IPS-18c (cell line): ENCODE measurements around the gene TELO2.
"Not testable (repeated sequence)": the region's sequence is repeated elsewhere in the genome, so short reads cannot be mapped to it uniquely, and the experiment has no call there.

Source experiments
- H3K4me3 ChIP-seq: 2 replicates; pipeline ENCODE4 v1.7.0; 2013; ENCODE audit warnings: low read depth, mild to moderate bottlenecking, low read length, moderate library complexity; ENCODE audit not compliant: insufficient read depth
- H3K9me3 ChIP-seq: one replicate; pipeline ENCODE4 v1.6.1; 2013; ENCODE audit warnings: mild to moderate bottlenecking, low read length, moderate library complexity; ENCODE audit not compliant: control insufficient read depth, insufficient read depth

The TELO2 gene

GRCh38 chr16:1470481-1471251 lies 22.5 kb upstream of the TELO2 start:
- H3K4me3 ChIP-seq, result no peak overlapping the region
- H3K9me3 ChIP-seq, result no peaks in the 10 kb centered on the region

- H3K9me3 ChIP-seq, result no peaks in the 10 kb centered on the region
- no peak overlapping the region for H3K4me3 ChIP-seq
Observed at GRCh38 chr16:1471569-1472194, 21.5 kb upstream of the TELO2 start.

GRCh38 chr16:1472974-1473373 lies 20.2 kb upstream of the TELO2 start:
- Histone ChIP-seq H3K4me3 (no peak overlapping the region), H3K9me3 (no peaks in the 10 kb centered on the region)

- Histone ChIP-seq H3K4me3 (peak overlapping the region; percentile 77), H3K9me3 (no peaks in the 10 kb centered on the region)
Observed at GRCh38 chr16:1474082-1474795, 18.9 kb upstream of the TELO2 start.

DNA sequence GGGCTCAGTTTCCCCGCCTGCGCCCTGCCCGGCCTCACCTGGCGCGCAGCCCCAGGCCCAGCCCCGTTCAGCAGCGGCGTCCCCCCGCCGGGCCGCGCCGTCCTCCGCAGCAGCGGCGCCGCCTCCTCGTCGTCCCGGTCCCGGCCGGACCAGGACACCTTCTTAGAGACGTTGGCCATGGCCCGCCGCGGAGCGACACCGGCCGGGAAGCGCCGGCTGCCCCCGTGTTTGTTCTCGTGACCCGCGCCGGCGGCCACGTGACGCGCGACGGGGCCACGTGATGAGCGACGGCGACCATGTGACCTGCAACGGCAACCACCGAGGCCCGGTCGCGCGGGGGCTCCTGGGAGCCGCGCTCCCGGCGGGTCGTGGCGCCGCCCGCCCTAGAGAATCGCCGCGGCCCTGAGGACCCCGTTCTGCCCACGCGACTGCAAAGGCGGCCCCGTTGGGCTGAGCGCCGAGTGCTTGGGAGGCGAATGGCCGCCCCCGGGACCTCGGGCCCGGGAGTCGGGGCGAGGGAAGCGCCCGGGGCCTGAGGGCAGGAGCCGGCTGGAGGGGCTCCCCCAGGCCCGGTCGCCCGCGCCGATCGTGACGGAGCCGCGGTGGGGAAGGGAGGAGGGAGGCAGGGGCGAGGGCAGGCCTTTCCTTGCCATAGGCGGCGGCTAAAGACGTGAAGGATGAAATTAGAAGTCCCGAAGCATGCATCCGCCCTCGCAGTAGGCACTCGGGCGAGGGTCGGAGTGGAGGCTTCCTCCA lies 18.2 kb upstream of the TELO2 start, which contains the start of gene CLCN7:
TSS of gene CLCN7 (minus strand) at position 233 of the 756 bp plus-strand sequence. CDS start at position 179, 54 bp downstream.
- no peaks in the 10 kb centered on the region for H3K9me3 ChIP-seq
- H3K4me3 ChIP-seq, result peak within 1 kb of the TSS; percentile 77

GRCh38 chr16:1475552-1476114 lies 17.5 kb upstream of the TELO2 start:
- H3K9me3 ChIP-seq, result no peaks in the 10 kb centered on the region
- peak overlapping the region; percentile 77 for H3K4me3 ChIP-seq

DNA sequence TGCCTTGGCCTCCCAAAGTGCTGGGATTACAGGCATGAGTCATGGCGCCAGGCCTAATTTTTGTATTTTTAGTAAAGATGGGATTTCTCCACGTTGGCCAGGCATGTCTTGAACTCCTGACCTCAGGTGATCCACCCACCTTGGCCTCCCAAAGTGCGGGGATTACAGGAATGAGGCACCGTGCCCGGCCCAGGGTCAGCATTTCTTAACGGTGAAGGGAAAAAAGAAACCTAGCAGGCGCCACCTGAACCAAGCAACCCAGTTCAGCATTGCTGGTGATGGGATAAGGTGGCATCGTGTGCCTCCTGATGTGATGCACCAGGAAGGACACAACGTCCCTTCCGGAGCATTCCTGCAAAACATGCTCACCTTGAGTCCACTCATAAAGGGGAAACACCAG lies 16.1 kb upstream of the TELO2 start:
- Histone ChIP-seq H3K4me3 (no peak overlapping the region), H3K9me3 (no peaks in the 10 kb centered on the region)

DNA sequence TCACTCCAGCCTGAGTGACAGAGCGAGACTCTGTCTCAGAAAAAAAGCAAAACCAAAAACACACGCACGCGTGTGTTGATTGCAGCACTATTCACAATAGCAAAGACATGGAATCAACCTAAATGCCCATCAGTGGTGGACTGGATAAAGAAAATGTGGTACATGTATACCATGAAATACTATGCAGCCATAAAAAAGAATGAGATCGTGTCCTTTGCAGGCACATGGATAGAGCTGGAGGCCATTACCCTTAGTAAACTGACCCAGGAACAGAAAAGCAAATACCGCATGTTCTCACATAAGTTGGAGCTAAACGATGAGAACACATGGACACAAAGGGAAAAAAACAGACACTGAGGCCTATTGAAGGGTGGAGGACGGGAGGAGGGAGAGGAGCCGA lies 14.2 kb upstream of the TELO2 start:
- H3K4me3 ChIP-seq, H3K9me3 ChIP-seq: not testable (repeated sequence)

DNA sequence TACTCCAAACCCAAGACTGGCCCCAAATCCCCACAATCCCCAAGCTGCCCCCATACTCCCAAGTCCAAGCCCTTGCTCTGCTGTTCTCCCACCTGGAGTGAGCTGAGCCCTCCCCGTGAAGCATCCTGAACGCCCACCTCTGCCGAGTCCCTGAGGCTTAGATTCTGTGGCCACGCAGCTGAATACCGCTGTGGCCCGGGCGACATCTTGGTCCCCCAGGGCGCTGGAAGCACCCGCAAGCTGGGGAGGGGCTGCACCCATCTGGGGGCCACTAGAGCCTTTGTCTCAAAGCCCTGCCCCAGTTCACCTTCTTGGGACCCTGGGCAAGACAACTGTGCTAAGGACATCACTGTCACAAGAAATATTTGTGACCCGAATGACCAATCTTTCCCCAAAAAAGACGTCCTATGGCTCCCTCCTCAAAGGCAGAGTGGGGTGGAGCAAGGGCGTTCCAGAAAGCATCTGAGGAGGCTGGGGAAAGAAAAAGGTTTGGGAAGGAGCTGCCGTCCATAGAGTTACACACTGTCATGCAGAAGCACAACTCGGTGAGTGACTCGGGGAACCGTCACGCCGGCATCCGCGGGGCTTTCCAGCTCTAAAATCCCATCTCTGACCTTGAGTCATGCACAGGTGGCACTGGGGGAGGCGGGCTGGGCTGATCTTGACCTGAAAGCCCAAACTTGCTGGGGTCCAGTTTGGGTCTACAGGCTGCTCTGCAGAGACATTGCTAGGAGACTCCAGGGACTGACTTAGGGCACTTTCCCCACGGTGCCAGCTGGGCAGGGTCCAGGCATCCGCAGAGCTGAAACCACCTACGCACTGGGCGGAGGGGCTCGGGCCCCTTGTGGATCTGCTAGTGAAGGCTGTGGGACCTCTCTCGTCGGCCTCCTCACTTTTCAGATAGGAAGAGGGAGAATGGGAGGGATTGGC lies 11.0 kb upstream of the TELO2 start:
- H3K4me3 ChIP-seq, result no peak overlapping the region
- H3K9me3 ChIP-seq, result peaks cover 2% of the 10 kb centered on the region

DNA sequence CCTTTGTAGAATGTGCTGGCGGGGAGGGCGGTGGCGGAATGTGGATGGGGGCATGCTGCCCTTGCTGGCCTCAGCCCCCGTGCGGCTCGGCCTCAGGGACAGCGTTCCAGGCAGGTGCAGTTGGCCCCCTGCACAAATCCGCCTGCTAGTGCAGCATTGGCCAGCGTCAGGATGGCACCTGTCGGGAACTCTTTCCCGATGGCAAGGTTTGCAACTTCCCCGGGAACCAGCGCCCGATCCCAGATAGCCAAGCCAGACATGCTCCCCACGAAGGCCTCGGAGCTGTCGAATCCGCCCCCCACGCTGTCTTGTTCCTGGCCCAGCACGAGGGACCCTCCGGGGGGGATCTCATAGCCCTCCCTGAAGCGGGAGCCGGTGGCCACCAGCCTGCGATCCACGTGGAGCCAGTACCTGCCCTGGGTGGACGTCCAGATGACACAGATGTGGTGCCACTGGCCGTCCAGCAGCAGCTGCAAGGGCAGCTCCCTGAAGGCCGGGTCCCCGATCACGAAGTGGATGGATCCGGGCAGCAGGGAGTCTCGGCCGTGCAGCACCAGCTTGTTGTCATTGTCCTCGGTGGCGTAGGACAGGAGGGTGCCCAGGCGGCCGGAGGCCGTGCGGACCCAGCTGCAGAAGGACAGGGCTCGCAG lies 7.2 kb upstream of the TELO2 start:
- no peak overlapping the region for H3K4me3 ChIP-seq

DNA sequence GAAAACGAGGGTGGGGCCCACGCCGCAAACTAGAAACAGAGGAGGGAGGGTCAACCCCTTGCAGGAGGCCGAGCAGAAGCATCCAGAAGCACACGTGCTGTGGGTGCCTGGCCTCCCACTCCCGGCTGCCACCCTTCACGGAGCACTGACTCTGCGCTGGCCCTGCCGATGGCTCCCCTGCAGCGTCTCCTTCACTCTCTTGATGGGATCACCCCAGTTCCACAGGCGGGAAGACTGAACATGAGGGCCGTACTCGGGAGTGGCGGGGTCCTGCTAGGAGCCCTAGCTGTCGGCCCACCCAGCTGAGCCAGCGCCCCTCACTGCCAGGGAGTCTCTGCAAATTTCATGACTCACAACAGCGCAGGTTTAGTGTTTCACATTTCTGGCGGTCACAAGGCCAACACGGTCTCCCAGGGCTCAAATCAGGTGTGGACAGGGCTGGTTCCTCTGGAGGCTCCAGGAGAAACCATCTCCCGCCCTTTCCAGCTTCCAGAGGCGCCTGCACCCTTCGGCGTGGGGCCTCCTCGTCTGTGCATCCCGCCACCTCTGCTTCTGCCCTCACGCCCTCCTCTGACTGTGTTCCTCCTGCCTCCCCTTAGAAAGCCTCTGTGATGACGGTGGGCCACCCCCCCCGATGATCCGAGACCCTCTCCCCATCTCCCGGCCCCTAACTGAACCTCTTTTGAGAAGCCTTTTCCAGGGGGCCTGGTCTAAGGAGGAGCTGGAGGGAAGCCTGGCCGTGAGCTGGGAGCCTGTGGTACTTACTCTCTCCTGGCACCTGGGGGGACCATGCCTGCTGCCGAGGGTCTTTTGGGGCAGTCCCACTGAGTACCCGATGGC lies 6.4 kb upstream of the TELO2 start:
- peaks cover 2% of the 10 kb centered on the region for H3K9me3 ChIP-seq
- no peak overlapping the region for H3K4me3 ChIP-seq

More for the DNA sequence above, 7.2 kb upstream of the TELO2 start:
- peaks cover 2% of the 10 kb centered on the region for H3K9me3 ChIP-seq

GRCh38 chr16:1487395-1488053 lies 5.6 kb upstream of the TELO2 start:
- H3K9me3 ChIP-seq, result peaks cover 2% of the 10 kb centered on the region
- no peak overlapping the region for H3K4me3 ChIP-seq

GRCh38 chr16:1488054-1488601 lies 5.0 kb upstream of the TELO2 start:
- Histone ChIP-seq H3K4me3 (no peak overlapping the region), H3K9me3 (peaks cover 2% of the 10 kb centered on the region)

DNA sequence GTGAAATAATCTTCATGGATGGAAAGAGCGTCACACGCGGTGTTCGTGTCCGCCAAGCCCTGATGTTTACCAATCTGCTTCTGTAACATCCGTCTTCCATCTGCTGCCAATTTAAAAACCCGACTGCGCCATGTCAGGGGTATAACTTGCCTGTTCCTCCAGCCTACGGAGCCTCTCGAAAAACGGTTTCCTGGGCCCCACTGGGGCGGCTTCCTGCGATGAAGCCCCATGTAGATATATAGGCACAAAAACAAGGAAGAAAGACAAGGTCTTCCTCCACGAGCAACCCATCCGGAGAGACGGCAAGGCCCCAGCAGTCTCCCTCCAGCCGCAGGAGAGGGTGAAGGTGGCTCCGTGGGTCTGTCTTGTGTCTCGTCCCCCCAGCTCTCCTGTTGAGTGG lies 4.5 kb upstream of the TELO2 start, which contains the start of gene PTX4:
TSS of gene PTX4 (minus strand) at position 326 of the 400 bp plus-strand sequence. CDS start at position 291, 35 bp downstream.
- Histone ChIP-seq H3K9me3 (peaks cover 2% of the 10 kb centered on the region), H3K4me3 (no peak within 1 kb of the TSS)
